GM21447 (cell line): ENCODE measurements around the gene KCNH5.
"Not testable (repeated sequence)": the region's sequence is repeated elsewhere in the genome, so short reads cannot be mapped to it uniquely, and the experiment has no call there.

ENCODE experiments used
- ATAC-seq: cut with Tn5 transposase; IDR thresholded peaks from one replicate; pipeline ENCODE4 v1.9.1; 2021; ENCODE audit not compliant: unreplicated experiment

The KCNH5 gene

DNA sequence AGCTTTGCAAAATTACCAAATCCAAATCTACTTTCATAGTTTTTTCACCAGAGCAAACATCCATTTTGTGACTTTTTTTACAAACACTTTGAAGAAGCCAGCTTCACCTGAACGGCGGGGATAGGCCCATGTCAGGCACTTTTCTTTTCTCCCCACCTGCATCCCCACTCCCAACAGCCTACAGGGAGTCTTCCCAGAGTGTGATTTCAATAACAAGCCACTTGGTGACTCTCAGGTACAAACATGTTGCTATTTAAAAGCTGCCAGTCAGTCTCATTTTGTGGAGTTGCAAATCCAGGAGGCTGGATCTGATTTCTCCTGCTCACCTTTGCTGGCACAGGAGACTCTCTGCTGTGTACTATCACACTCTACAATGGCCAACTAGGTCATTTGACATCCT is 285.5 kb downstream of the KCNH5 start:
- no peak for ATAC-seq

GRCh38 chr14:62746881-62747280 is 298.4 kb downstream of the KCNH5 start:
- ATAC-seq = not testable (repeated sequence)

- ATAC-seq = no peak
These were observed 299.8 kb downstream of the KCNH5 start for GRCh38 chr14:62745496-62745895.

- ATAC-seq = no peak
These were observed 301.7 kb downstream of the KCNH5 start for GRCh38 chr14:62743560-62743959.

- ATAC-seq = no peak
These were observed 302.1 kb downstream of the KCNH5 start for GRCh38 chr14:62743118-62743517.

GRCh38 chr14:62739647-62740046 is 305.6 kb downstream of the KCNH5 start:
- no peak for ATAC-seq

GRCh38 chr14:62736048-62737043 is 308.9 kb downstream of the KCNH5 start:
- ATAC-seq = no peak

DNA sequence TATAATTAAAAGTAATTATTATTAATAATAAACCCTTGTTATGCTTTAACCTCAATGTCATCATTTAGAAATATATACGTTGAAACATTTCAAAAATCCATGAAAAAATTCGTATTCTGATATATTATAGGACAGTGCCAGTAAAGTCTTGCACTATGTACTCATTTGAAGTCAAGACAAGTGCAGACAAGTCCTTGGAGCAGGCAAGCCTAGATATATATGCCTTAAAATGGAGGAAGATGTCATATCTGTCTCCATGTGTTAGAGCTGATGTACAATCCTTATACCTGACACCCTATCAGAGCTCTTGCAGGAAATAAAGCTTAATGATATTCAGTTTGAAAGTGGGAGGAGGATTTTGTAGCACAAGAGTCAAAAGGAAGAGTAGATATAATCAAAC is 310.4 kb downstream of the KCNH5 start:
- no peak for ATAC-seq

- no peak for ATAC-seq
These were observed 322.9 kb downstream of the KCNH5 start for GRCh38 chr14:62722406-62722805.

- no peak for ATAC-seq
These were observed 326.6 kb downstream of the KCNH5 start for GRCh38 chr14:62718629-62719028.

GRCh38 chr14:62711351-62712023 is 333.8 kb downstream of the KCNH5 start:
- no peak for ATAC-seq

GRCh38 chr14:62710811-62711210 is 334.4 kb downstream of the KCNH5 start:
- no peak for ATAC-seq

DNA sequence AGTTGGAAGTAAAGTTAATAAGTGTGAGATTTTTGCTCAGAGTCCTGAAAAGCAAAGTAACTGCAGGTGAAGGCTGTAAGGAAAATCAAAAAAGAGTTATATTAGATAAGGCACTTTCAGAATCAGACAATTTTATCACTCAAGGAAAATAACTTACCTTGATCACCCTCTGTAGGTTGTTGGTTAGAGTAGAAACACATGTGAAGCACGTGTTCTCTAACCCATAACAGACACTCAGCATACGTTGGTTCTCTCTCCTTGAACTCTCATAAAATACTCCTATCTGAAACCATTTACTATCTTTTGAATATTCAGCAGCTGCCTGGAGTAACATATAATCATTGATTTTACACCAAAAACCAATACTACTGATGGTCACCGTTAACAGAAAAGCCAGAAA is 335.5 kb downstream of the KCNH5 start:
- ATAC-seq = no peak

DNA sequence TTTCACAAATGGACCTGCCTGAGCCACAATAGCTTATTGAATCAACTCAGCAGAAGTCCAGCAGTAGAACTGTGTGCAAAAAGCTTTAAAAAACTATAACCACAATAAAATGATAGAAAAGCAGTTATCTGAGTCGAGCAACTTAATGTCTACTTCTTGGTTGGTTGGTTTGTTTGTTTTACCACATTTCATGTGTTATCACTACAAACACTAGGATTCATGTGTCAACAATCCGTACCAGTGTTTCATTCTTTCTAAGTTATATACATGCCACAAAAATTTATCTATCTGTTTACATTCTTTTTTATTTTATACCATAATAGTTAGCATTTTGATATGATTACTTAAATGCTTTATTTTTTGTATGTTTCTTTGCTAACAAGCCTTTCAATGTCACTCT is 339.0 kb downstream of the KCNH5 start:
- ATAC-seq = no peak

- ATAC-seq = no peak
These were observed 347.8 kb downstream of the KCNH5 start for GRCh38 chr14:62697461-62697860.

GRCh38 chr14:62696929-62697328 is 348.3 kb downstream of the KCNH5 start:
- no peak for ATAC-seq

DNA sequence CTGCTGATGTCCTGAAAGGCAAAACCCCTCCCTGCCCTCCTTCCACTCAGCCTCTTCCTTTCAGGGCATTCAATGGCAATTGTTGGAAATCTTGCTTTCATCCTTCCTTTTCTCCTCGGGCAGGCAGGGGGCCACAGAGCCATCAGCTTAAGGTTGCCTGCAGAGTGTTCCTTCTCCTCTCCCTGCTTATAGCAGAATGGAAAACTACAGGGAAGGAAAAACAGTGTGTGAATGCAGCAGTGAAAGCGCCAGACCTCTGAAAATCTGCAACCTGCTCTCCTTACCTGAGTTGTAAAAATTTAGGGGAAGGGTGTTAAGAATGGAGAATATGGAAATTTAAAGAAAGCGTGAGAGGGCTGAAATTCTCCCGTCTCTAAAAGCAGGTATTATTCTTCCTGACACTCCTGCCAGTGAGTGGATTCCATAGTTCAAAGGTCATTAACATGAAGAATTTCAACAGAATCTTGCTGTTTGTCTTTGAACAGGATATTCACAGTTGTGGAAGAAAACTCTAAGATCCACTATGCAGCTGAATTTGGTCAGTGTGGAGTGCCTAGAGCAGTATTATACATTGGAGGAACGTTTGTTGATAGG is 348.8 kb downstream of the KCNH5 start:
- no peak for ATAC-seq

DNA sequence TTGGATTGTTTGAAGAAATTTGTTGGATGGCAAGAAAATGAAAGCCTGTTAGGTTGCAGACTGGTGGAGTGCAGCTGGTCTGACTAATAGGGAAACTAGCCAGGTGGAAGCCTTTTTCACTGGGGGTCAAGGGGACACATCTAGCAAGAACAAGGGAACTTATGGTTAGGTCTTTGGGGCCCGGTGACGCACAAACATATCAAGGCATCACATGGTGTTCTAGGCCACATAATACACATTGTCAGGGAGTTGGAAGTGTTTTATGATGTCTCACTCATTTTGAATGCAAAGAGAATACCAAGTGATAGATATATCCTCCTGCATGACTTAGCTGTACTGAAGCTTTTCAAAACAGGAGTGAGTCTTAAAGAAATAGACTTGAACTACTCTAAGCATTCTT is 351.2 kb downstream of the KCNH5 start:
- no peak for ATAC-seq

GRCh38 chr14:62692490-62693106 is 352.7 kb downstream of the KCNH5 start:
- no peak for ATAC-seq

DNA sequence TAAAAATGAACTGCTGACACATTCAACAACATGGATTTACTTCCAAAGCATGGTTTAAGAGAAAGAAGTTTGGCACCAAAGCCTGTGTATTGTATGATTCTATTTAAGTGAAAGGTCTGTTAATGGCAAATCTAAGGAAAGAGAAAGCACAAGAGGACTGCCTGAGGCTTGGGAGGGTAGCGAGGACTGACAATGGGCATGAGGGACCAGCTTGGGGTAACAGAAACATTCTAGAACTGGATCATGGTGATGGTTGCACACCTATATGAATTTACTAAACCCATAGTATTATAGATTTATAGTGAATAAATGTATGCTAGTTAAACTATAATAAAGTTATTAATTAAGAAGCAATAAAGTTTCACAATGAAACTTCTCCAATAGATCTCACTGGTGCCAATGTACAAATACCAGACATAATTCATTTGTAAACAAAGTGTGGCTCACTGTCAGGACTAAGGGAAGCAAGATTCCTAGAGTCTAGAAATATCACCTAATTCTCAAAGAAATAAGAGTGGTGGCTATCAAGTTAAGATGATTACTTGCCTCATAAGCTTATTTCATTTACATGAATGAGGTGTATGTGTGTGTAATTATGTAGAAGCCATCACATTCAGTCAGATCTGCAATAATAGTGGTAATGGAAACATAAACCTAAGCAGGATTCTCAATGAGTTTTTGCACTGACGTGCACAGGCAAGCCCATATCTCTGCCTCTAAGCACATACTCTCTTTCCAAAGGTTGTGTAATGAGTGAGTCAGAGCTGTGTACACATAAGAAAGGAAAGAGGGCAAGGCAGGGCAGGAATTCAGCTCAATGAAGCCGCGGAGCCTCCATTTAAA is 353.4 kb downstream of the KCNH5 start:
- ATAC-seq = no peak
